ENCODE measurements around the gene GBF1. TPM values are rescaled to one million over a fixed set of nuclear protein-coding genes. Genes with fewer than 3 reads are reported as not detected.
"Not testable (repeated sequence)": the region's sequence is repeated elsewhere in the genome, so short reads cannot be mapped to it uniquely, and the experiment has no call there.

Gene GBF1
- total and polyA plus RNA-seq, 8 donors = 44.7 to 57.2 (median 46.6) TPM

DNA sequence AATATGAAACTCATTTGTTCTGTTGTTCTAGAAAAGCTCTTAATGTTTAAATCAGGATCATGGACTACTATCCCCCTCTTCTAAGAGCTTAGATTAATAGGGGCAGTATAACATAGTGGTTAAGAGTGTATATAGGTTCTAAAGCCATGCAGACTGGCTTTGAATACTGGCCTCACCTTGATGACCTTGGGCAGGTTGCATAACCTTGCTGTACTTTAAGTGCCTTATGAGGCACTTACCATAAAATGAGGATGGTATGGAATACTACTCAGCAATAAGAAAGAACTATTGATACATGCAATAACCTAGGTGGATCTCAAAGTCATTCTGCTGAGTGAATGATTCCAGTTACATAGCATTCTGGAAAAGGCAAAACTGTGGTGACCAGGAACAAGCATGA is 53.6 kb downstream of the GBF1 start:
- H3K27ac ChIP-seq = no peak overlapping the region
- no peak for ATAC-seq
- intact Hi-C loops (cut with DNase I) = no loop called here

GRCh38 chr10:102299873-102300272 is 54.5 kb downstream of the GBF1 start:
- Histone ChIP-seq H3K27ac (peak overlapping the region; percentile 5 to 15), H3K9me3 (no peaks in the 10 kb centered on the region), H3K36me3 (no peaks in the 10 kb centered on the region), H3K4me3 (no peak overlapping the region), H3K4me1 (peaks cover 5 to 14% of the 10 kb centered on the region in 2 donors), H3K27me3 (no peaks in the 10 kb centered on the region)
- ATAC-seq (peak; percentile 60), DNase-seq (no peak)
- TF ChIP-seq CTCF (IDR thresholded peaks at IDR 0.05) = no peak
- intact Hi-C loops (cut with DNase I) = no loop called here

More for the DNA sequence above, 53.6 kb downstream of the GBF1 start:
- DNase-seq = no peak
- H3K9me3 ChIP-seq = no peaks in the 10 kb centered on the region
- no peak for TF ChIP-seq CTCF (IDR thresholded peaks at IDR 0.05)
- no peak overlapping the region for H3K4me3 ChIP-seq
- H3K4me1 ChIP-seq = peaks cover 5 to 14% of the 10 kb centered on the region in 2 donors
- no peaks in the 10 kb centered on the region for H3K27me3 ChIP-seq
- H3K36me3 ChIP-seq = no peaks in the 10 kb centered on the region

DNA sequence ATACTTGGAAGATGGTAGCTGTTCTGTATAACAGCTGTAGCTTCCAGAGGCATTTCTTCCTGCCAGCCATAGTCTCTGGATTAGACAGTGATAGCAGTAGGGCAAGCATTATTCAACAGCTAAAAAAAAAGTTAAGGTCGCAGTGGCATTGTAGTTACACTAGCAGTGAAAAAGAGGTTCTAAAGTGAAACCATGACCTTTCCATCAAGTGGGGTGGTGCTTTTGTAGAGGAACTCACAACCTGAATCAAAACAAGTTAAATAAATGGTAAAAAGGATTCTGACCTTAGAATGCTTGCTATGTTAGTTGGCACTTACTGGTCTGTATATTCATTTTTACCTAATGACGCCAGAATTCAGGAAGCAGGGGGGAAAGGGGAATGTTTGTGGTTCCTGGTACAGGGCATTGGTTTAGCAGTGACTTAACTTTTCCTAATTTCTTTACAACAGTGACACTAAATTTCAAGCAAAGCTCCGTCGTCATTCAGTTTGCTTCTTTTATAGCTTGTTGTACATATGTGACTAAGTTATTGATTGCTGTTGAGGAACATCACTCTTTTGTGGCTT is 55.0 kb downstream of the GBF1 start:
- DNase-seq (no peak), ATAC-seq (peak; percentile 75)
- Histone ChIP-seq H3K4me3 (no peak overlapping the region), H3K36me3 (no peaks in the 10 kb centered on the region), H3K9me3 (no peaks in the 10 kb centered on the region), H3K27ac (peak overlapping the region; percentile 5 to 15), H3K4me1 (peaks cover 5 to 14% of the 10 kb centered on the region in 2 donors), H3K27me3 (no peaks in the 10 kb centered on the region)
- TF ChIP-seq CTCF (IDR thresholded peaks at IDR 0.05) = no peak
- intact Hi-C loops (cut with DNase I) = no loop called here

GRCh38 chr10:102300912-102301311 is 55.6 kb downstream of the GBF1 start:
- H3K4me1 ChIP-seq = peaks cover 5 to 14% of the 10 kb centered on the region in 2 donors
- peak; percentile 44 for ATAC-seq
- intact Hi-C loops (cut with DNase I); H3K36me3 ChIP-seq; H3K27ac ChIP-seq; H3K27me3 ChIP-seq; DNase-seq; H3K9me3 ChIP-seq; H3K4me3 ChIP-seq: not testable (repeated sequence)

- H3K27ac ChIP-seq; DNase-seq; ATAC-seq; intact Hi-C loops (cut with DNase I); H3K36me3 ChIP-seq; H3K4me3 ChIP-seq; H3K9me3 ChIP-seq; H3K27me3 ChIP-seq: not testable (repeated sequence)
- peaks cover 5 to 14% of the 10 kb centered on the region in 2 donors for H3K4me1 ChIP-seq
These were observed 56.0 kb downstream of the GBF1 start for GRCh38 chr10:102301332-102301731.

GRCh38 chr10:102302611-102303010 is 57.3 kb downstream of the GBF1 start:
- DNase-seq (no peak), ATAC-seq (no peak)
- no peaks in the 10 kb centered on the region for H3K27me3 ChIP-seq
- no peak overlapping the region for H3K4me3 ChIP-seq
- H3K27ac ChIP-seq = no peak overlapping the region
- intact Hi-C loops (cut with DNase I) = no loop called here
- H3K36me3 ChIP-seq = no peaks in the 10 kb centered on the region
- H3K4me1 ChIP-seq = peaks cover 5 to 14% of the 10 kb centered on the region in 2 donors
- no peaks in the 10 kb centered on the region for H3K9me3 ChIP-seq
- no peak for TF ChIP-seq CTCF (IDR thresholded peaks at IDR 0.05)

All from left lung (tissue), 10 donors.